OCI-LY1 (cell line): ENCODE measurements around the gene ANKRD39.

Source experiments
- EZH2 ChIP-seq: fragments of 200-600 bp; sonication (generic), shearing (Covaris generic); IDR thresholded peaks from 2 replicates; pipeline ENCODE4 v1.8.0; 2017; ENCODE audit warnings: borderline replicate concordance, mixed run types, mild to moderate bottlenecking, antibody characterized with exemption, low read length, moderate library complexity, mixed read lengths
- TF ChIP-seq, protein P1 (sequence below): fragments of 200-600 bp; sonication (generic), shearing (Covaris generic); IDR thresholded peaks from 2 replicates; pipeline ENCODE4 v1.5.1; 2017; ENCODE audit warnings: mild to moderate bottlenecking, antibody characterized with exemption, low read length, moderate library complexity, mixed read lengths

GRCh38 chr2:96894151-96894531, 36.3 kb upstream of the ANKRD39 start:
- TF ChIP-seq, protein P1, sequence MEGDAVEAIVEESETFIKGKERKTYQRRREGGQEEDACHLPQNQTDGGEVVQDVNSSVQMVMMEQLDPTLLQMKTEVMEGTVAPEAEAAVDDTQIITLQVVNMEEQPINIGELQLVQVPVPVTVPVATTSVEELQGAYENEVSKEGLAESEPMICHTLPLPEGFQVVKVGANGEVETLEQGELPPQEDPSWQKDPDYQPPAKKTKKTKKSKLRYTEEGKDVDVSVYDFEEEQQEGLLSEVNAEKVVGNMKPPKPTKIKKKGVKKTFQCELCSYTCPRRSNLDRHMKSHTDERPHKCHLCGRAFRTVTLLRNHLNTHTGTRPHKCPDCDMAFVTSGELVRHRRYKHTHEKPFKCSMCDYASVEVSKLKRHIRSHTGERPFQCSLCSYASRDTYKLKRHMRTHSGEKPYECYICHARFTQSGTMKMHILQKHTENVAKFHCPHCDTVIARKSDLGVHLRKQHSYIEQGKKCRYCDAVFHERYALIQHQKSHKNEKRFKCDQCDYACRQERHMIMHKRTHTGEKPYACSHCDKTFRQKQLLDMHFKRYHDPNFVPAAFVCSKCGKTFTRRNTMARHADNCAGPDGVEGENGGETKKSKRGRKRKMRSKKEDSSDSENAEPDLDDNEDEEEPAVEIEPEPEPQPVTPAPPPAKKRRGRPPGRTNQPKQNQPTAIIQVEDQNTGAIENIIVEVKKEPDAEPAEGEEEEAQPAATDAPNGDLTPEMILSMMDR: no peak
- no peak for TF ChIP-seq EZH2
